NCI-H748 treated with DMSO at 0.1 percent for 48 hours (cell line): ENCODE measurements around the gene DCLRE1B.

ENCODE experiments used
- DNase-seq: peaks from one replicate; lab custom pipeline; 2025; lab: John Stamatoyannopoulos, UW

DCLRE1B gene

GRCh38 chr1:113887402-113888175 is 17.5 kb upstream of the DCLRE1B start, which contains the start of gene BCL2L15:
Gene BCL2L15 (minus strand): TSS chr1:113887581. CDS start chr1:113887375, 206 bp downstream.
- DNase-seq, result no peak

- DNase-seq, result no peak
Measured at GRCh38 chr1:113890816-113891215, 14.3 kb upstream of the DCLRE1B start.

DNA sequence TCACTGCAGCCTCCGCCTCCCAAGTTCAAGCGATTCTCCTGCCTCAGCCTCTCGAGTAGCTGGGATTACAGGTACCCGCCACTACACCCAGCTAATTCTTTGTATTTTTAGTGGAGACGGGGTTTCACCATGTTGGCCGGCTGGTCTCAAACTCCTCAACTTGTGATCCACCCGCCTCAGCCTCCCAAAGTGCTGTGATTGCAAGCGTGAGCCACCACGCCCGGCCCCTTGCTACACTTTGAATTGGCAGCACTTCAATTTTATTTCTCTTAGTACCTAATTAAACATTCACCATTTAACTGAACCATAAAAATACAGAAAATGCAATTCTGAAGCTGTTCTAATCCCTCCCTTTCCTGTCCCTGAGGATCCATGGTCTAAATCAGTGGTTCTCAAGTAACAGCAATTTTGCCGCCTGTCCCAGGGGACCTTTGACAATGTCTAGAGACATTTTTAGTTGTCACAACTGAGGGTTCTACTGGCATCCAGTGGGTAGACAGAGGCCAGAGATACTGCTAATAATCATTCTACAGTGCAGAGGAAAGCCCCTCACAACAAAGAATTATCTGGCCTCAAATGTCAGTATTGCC is 13.4 kb upstream of the DCLRE1B start:
- DNase-seq, result no peak

DNA sequence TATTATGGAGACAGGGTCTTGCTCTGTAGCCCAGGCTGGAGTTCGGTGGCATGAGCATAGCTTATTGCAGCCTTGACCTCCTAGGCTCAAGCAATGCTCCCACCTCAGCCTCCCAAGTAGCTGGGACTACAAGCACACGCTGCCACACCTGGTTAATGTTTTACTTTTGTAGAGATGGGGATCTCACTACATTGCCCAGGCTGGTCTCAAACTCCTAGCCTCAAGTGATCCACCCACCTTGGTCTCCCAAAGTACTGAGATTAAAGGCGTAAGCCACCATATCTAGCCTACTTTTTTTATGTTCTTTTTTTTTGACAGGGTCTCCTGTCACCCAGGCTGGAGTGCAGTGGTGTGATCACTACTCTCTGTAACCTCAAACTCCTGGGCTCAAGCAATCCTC is 11.9 kb upstream of the DCLRE1B start:
- no peak for DNase-seq

GRCh38 chr1:113895098-113895497 is 10.0 kb upstream of the DCLRE1B start:
- no peak for DNase-seq

- no peak for DNase-seq
Measured at GRCh38 chr1:113895961-113896360, 9.2 kb upstream of the DCLRE1B start.

DNA sequence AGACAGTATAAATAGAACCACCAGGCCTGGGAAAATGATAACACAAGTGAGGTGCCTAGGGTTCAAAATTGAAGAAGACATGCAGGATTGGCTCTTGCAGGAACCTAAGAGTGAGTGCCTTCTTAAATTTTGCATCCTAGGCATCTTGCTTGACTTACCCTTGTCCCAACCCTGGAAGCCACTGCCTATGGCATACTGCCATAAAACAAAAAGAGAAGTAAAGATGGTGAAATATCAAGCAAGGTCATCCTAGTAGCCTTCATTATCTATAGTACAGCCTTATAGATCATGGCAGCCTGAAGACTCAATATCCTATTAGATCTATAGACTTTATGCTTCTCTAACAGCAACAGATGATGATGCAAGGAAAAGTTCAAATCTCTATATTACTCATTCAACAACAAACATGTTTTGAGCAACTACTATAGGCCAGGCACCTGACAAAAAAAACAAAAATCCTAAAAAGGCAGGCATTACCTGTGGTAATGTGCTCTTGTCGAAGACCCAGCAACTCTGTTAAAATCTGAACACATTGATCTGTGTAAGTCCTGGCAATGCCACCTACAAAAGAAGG is 6.8 kb upstream of the DCLRE1B start:
- DNase-seq, result no peak

DNA sequence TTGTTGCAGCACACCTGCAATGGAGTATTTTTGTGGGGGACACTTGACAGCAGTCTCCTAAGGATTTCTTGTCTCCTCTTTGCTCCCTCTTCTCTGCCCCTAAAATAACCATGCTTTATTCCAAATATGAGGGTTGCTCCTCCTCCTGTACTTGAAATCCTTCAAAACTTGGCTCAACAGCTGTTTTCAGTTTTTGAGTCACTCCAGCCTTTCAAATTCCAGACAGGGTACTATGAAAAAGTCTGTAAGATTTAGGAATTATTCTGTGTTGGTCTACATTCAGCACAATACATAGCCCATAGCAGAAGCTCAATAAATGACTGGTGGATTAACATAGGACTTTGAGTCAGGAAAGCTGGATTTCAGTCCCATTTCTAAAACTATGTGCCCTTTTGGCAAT is 6.0 kb upstream of the DCLRE1B start:
- DNase-seq, result no peak

- DNase-seq, result no peak
Measured at GRCh38 chr1:113901191-113901590, 3.9 kb upstream of the DCLRE1B start.

GRCh38 chr1:113903501-113904292 is 1.4 kb upstream of the DCLRE1B start:
- DNase-seq, result no peak

GRCh38 chr1:113904293-113904673 is 843 bp upstream of the DCLRE1B start:
- peak; percentile 68 for DNase-seq

DNA sequence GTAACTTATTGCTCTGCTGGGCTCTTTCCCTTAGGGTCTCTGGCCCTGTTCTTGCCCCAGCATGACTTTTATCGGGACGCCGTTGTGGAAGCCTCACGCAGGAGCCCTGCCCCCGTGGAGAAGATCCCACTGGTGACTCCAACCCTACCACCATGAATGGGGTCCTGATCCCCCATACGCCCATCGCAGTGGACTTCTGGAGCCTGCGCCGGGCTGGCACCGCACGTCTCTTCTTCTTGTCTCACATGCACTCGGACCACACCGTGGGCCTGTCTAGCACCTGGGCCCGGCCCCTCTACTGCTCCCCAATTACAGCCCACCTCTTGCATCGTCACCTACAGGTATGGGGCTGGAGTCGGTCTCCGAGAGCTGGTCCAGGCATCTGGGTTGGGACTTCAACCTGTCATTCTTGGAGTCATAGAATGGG is 322 bp downstream of the DCLRE1B start:
- peak; percentile 26 for DNase-seq

- DNase-seq, result no peak
Measured at GRCh38 chr1:113912594-113913311, 7.6 kb downstream of the DCLRE1B start.

DNA sequence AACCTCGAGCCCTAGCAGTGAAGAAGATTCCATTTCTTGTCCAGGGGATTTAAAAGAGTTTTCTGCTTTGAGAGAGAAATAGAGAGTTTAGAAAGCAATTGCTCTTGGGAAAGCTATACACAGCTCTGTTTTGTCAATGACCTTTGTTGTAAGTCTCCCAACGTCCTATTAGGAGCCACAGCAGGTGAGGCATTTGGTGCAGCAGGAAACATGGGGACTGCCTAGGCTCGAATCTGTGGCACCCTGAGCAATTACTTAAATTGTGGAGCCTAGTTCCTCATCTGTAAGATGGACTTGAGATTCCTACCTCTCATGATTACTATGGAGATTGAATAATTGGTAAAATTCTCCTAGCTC is 8.2 kb downstream of the DCLRE1B start:
- no peak for DNase-seq

- no peak for DNase-seq
Measured at GRCh38 chr1:113913887-113914664, 8.9 kb downstream of the DCLRE1B start.

DNA sequence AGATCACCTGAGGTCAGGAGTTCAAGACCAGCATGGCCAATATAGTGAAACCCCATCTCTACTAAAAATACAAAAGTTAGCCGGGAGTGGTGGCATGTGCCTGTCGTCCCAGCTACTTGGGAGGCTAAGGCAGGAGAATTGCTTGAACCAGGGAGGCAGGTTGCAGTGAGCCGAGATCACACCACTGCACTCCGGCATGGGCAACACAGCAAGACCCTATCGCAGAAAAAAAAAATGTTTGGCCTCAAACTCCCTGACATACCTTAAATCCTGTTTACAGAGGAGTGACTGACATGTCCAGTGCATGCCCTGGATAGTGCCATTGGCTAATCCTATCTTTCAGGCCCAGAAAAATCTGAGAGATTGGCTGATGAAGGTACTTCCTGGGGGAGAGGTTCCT is 11.8 kb downstream of the DCLRE1B start:
- DNase-seq, result no peak

DNA sequence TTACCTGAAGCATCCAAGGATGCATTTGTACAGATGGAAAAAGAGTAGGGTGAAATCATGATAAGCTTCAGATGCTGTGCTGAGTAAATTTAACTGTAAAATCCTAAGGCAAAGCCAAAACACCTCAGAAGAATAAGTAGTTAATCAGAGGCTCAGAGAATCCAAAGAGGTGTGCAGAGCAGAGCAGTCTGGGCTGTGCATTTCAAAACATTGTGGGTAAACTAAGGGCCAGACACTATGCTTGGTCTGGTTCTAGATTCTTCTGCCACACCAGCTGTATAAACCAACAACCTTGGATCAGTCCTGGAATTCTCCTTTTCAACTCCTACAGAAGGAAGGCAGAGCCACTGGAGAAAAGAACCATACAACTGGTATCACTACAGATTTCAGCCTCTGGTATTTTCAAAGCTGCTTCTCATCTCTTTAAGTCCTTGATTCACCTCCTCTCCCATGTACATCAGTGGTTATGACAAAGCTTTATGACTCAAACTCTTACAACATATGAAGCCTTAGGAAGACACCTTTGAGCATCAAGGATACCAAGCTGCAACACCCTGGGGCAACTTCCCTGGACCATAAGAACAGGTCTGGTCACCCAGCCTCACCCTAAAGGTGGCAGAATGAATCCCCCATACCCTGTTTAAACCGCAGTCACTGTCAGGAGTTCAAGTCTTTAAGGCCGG is 12.4 kb downstream of the DCLRE1B start:
- no peak for DNase-seq

DNA sequence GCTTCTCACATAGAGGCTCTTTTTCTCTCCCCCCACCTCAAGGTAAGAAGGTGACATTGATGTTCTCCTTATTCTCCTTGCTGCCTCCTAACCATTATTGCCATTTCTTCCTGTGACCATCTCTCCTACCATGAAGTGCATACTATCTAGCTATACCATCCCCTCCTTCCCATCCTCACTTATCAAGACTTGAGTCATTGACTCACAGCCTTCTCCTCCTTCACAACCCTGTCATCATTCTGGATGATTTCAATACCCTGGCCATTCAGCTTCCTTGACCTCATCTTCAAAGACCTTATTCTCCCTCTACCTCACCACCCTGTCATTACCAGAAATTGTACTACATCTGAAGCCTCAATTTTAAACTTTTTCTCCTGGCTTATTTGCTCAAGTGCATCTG is 13.1 kb downstream of the DCLRE1B start:
- DNase-seq, result no peak

DNA sequence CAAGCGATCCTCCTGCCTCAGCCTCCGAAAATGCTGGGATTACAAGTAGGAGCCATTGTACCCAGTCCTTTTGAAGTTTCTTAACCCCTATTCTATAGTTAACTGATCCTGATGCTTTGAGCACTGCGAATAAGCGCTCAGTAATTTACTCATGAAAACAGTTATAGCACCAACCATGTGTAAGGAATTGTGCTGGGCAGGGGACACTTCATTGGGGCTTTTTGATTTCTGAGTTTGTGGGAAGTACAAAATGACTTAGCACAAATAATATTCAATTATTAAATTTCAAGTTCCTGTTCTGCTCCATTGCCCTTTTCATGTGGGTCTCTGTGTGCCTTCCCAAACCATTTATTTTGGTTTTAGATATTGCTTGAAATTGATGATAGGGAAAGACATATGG is 17.8 kb downstream of the DCLRE1B start:
- DNase-seq, result no peak

DNA sequence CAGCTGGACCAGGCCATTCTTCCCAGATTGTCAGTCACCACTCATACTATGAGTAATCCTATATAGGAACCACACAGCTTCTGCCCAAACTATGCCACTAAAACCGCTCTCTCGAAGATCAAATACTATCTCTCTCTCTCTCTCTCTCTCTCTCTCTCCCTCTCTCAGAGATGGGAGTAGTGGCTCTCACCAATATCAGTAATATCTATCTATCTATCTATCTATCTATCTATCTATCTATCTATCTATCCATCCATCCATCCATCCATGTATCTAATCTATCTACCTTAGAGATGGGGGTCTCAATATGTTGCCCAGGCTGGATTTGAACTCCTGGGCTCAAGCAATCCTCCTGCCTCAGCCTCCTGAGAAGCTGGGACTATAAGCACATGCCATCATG is 19.3 kb downstream of the DCLRE1B start:
- no peak for DNase-seq
